Breast epithelium (tissue), 3 donors: ENCODE results near the gene CAMK1G.

Experiments used
- CTCF ChIP-seq, 3 donors: fragments of 450-650 bp; IDR thresholded peaks; one replicate each; pipeline ENCODE4 v1.5.1; 2016 to 2017; ENCODE audit warnings: antibody characterized with exemption in 3 of 3, mild to moderate bottlenecking in 3 of 3, moderate library complexity in 3 of 3
- POLR2A ChIP-seq: fragments of 450-650 bp; IDR thresholded peaks from one replicate; pipeline ENCODE4 v1.6.1; 2016; ENCODE audit warnings: antibody characterized with exemption, mild to moderate bottlenecking, moderate library complexity
- POLR2AphosphoS5 ChIP-seq, 3 donors: sonication (generic); formaldehyde crosslinking; IDR thresholded peaks; one replicate each; pipeline ENCODE4 v1.6.1; 2017; ENCODE audit warnings: antibody characterized with exemption in 3 of 3

- no peak for TF ChIP-seq CTCF (IDR thresholded peaks at IDR 0.05)
- TF ChIP-seq POLR2A, result no peak
- TF ChIP-seq POLR2AphosphoS5 (IDR thresholded peaks at IDR 0.05), result no peak
These were observed 43.7 kb downstream of the CAMK1G start for GRCh38 chr1:209627027-209627731.
